ENCODE results near the gene GAS7. TPM values are rescaled to one million over a fixed set of nuclear protein-coding genes. Genes with fewer than 3 reads are reported as not detected.

The GAS7 gene
- polyA plus RNA-seq, 6 donors from 2014 or later = 1.1 to 3.6 (median 1.8) TPM; not detected in 1

Other genes with a start within 250 kb of the GAS7 start
- gene MYH13, start 174.4 kb upstream of the GAS7 start, polyA plus RNA-seq (ENCODE audit: low read depth in 6 of 6) = not detected
- not detected for gene MYH8, start 223.3 kb upstream of the GAS7 start, polyA plus RNA-seq (ENCODE audit: low read depth in 6 of 6)

Measured in naive B cell (primary cell).